Prostate gland (tissue), 2 donors: ENCODE data around the gene MRLN.

Experiments
- POLR2A ChIP-seq: fragments of 450-650 bp; IDR thresholded peaks from one replicate; pipeline ENCODE4 v1.6.1; 2016; ENCODE audit warnings: antibody characterized with exemption, mild to moderate bottlenecking
- TF ChIP-seq, protein P1 (sequence below), 4 experiments: fragments of 200-600 bp in 2 of 4; fragments of 450-650 bp in 2 of 4; sonication (generic) in 2 of 4; IDR thresholded peaks; 1 replicate in 3 of 4; 2 replicates in 1 of 4; pipeline ENCODE4 v1.5.1; 2016 to 2019; ENCODE audit warnings: antibody characterized with exemption in 4 of 4, mild to moderate bottlenecking in 2 of 4, moderate library complexity in 2 of 4

DNA sequence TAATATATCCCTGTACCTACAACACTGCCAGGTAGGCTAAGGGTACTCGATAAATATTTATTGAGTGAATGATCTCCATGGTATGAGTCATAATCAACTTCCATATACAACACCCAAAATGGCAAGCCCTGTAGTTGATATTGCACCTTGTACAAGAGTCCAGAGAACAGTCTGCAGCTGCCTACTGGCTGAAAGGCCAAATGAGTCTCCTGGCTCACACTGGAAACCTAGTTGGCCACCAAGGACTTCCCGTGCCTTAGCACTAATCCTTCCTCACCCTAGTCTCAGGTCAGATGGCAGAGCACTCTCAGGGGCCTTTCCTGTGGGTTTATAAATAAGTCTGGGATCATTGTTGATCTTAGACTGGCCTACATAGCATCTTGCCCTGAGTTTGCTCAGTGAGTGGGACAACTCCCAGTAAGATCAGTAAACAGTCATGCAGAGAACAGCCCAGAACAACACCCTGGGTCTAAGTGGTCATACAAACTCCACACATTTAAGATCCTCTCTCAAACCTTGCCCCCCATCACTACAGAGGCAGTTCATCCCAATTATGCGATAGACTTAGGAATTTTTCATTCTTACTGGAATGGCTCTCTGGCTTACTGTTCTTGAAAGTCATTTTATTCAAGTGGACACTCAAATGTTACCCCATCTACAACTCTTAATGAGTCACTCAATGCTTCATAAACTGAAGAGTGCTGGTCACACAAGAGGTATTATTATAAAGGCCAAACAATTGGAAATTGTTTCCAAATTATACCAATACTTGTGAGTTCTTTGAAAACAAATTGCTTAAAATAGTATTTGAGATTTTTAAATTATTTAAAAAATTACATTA, 28.9 kb downstream of the MRLN start:
- no peak for TF ChIP-seq POLR2A
- TF ChIP-seq, protein P1, sequence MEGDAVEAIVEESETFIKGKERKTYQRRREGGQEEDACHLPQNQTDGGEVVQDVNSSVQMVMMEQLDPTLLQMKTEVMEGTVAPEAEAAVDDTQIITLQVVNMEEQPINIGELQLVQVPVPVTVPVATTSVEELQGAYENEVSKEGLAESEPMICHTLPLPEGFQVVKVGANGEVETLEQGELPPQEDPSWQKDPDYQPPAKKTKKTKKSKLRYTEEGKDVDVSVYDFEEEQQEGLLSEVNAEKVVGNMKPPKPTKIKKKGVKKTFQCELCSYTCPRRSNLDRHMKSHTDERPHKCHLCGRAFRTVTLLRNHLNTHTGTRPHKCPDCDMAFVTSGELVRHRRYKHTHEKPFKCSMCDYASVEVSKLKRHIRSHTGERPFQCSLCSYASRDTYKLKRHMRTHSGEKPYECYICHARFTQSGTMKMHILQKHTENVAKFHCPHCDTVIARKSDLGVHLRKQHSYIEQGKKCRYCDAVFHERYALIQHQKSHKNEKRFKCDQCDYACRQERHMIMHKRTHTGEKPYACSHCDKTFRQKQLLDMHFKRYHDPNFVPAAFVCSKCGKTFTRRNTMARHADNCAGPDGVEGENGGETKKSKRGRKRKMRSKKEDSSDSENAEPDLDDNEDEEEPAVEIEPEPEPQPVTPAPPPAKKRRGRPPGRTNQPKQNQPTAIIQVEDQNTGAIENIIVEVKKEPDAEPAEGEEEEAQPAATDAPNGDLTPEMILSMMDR (IDR thresholded peaks at IDR 0.05): no peak
